ENCODE results near the gene ACIN1.

- TF ChIP-seq CTCF (IDR thresholded peaks at IDR 0.05): no peak
- TF ChIP-seq POLR2A (IDR thresholded peaks at IDR 0.05): no peak
- no peak for TF ChIP-seq EP300 (IDR thresholded peaks at IDR 0.05)
Measured at GRCh38 chr14:23126548-23127278, 31.8 kb upstream of the ACIN1 start.

All from ovary (tissue), 3 donors.